ENCODE data around the gene OR13C4. TPM values are rescaled to one million over a fixed set of nuclear protein-coding genes. Genes with fewer than 3 reads are reported as not detected.

Gene OR13C4
- not detected for total RNA-seq

GRCh38 chr9:104527109-104527508 lies at the start of gene OR13C4:
Gene OR13C4, minus strand, starts transcription at chr9:104527209. Its CDS starts 0 bp downstream, at chr9:104527209.
- TF ChIP-seq EP300 (IDR thresholded peaks at IDR 0.05): no peak
- no peak for TF ChIP-seq POLR2AphosphoS5 (IDR thresholded peaks at IDR 0.05)
- TF ChIP-seq POLR2A (IDR thresholded peaks at IDR 0.05; ENCODE audit: low read depth): no peak
- TF ChIP-seq, protein P1, sequence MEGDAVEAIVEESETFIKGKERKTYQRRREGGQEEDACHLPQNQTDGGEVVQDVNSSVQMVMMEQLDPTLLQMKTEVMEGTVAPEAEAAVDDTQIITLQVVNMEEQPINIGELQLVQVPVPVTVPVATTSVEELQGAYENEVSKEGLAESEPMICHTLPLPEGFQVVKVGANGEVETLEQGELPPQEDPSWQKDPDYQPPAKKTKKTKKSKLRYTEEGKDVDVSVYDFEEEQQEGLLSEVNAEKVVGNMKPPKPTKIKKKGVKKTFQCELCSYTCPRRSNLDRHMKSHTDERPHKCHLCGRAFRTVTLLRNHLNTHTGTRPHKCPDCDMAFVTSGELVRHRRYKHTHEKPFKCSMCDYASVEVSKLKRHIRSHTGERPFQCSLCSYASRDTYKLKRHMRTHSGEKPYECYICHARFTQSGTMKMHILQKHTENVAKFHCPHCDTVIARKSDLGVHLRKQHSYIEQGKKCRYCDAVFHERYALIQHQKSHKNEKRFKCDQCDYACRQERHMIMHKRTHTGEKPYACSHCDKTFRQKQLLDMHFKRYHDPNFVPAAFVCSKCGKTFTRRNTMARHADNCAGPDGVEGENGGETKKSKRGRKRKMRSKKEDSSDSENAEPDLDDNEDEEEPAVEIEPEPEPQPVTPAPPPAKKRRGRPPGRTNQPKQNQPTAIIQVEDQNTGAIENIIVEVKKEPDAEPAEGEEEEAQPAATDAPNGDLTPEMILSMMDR (IDR thresholded peaks at IDR 0.05): no peak
- H3K27ac ChIP-seq (replicated peaks in 1 of 4): no peak within 1 kb of the TSS
- no peaks in the 10 kb centered on the region for H3K9me3 ChIP-seq
- no peak within 1 kb of the TSS for H3K4me3 ChIP-seq
- no peaks in the 10 kb centered on the region for H3K4me1 ChIP-seq
- intact Hi-C loops (cut with DNase I): no loop called here
- H3K27me3 ChIP-seq: no peaks in the 10 kb centered on the region
- no peak for DNase-seq (ENCODE audit: extremely low spot score)
- no peaks in the 10 kb centered on the region for H3K36me3 ChIP-seq

DNA sequence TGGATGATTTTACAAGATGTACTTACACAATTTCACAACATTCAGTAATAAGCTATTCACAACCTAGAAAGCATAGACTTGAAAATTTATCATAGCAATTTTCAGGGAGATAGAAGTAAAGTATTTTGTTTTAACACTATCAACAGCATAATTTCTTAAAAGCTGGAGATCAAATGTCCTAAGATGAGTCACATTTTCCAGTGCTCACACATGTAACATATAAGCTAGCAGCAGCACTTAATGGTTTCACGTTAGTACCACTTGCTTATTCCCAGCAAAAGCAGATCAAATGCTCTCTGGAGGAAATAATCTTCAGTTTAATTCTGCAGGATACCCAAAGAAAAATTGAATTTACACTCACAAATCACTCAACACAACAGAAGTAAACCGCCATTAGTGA lies 48.4 kb upstream of the OR13C4 start:
- H3K27me3 ChIP-seq: no peaks in the 10 kb centered on the region
- no peaks in the 10 kb centered on the region for H3K36me3 ChIP-seq
- no peak overlapping the region for H3K27ac ChIP-seq (replicated peaks in 1 of 4)
- intact Hi-C loops (cut with DNase I): no loop called here
- peaks cover 0 to 15% (median 10%) of the 10 kb centered on the region in 4 donors for H3K9me3 ChIP-seq
- DNase-seq (ENCODE audit: extremely low spot score): no peak
- TF ChIP-seq EP300 (IDR thresholded peaks at IDR 0.05) (no peak), POLR2AphosphoS5 (IDR thresholded peaks at IDR 0.05) (no peak), POLR2A (IDR thresholded peaks at IDR 0.05; ENCODE audit: low read depth) (no peak)
- TF ChIP-seq, protein P1 (IDR thresholded peaks at IDR 0.05): no peak
- H3K4me1 ChIP-seq: no peaks in the 10 kb centered on the region
- WGBS: 74% methylated on average over 2 of the region's 2 CpGs
- no peak overlapping the region for H3K4me3 ChIP-seq

DNA sequence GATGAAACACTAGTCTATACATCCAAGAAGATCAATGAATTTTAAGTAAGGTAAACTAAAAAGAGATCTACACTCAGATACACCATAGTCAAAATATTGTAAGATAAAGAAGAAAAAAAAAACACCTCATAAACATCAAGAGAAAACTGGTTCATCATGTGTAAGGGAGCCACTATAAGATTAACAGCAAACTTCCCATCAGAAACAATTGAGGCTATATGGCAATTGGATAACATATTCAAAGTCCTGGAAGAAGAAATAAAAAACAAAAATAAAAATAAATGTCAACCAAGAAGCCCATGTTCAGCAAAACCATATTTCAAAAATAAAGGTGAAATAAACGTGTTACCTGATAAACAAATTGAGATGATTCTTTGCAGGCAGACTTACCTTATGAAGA lies 45.6 kb upstream of the OR13C4 start:
- H3K36me3 ChIP-seq: no peaks in the 10 kb centered on the region
- intact Hi-C loops (cut with DNase I): no loop called here
- whole genome bisulfite sequencing: 70% methylated on average over 1 of the region's 1 CpG

DNA sequence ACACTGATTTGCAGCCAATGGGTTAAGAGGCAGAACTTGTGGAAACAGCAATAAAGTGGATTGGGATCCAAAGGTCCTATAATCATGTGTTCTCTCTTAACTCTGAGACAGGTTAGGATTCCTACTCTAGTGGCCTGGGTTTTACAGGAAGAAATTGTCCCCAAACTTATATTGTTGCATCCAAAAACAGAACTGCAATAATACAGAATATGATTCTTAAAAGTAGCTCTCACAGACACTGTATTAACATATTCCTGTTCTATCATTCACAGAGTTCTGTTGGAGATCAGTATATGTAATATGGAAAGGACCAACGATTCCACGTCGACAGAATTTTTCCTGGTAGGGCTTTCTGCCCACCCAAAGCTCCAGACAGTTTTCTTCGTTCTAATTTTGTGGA lies 41.9 kb upstream of the OR13C4 start, which contains the start of gene OR13C8:
TSS of gene OR13C8 (plus strand) at position 301 of the 400 bp plus-strand sequence. CDS start at position 301, 0 bp downstream.
- intact Hi-C loops (cut with DNase I): no loop called here
- Histone ChIP-seq H3K27me3 (no peaks in the 10 kb centered on the region), H3K4me1 (no peaks in the 10 kb centered on the region)

More for the DNA sequence above, 45.6 kb upstream of the OR13C4 start:
- Histone ChIP-seq H3K4me1 (no peaks in the 10 kb centered on the region), H3K9me3 (peaks cover 0 to 15% (median 10%) of the 10 kb centered on the region in 4 donors), H3K27ac (replicated peaks in 1 of 4) (no peak overlapping the region), H3K27me3 (no peaks in the 10 kb centered on the region), H3K4me3 (no peak overlapping the region)
- no peak for DNase-seq (ENCODE audit: extremely low spot score)
- no peak for TF ChIP-seq POLR2AphosphoS5 (IDR thresholded peaks at IDR 0.05)
- TF ChIP-seq EP300 (IDR thresholded peaks at IDR 0.05): no peak
- TF ChIP-seq, protein P1 (IDR thresholded peaks at IDR 0.05): no peak
- TF ChIP-seq POLR2A (IDR thresholded peaks at IDR 0.05; ENCODE audit: low read depth): no peak

More for the DNA sequence above, 41.9 kb upstream of the OR13C4 start, which contains the start of gene OR13C8:
- no peaks in the 10 kb centered on the region for H3K36me3 ChIP-seq
- 94% methylated on average over 4 of the region's 4 CpGs for WGBS
- H3K4me3 ChIP-seq: no peak within 1 kb of the TSS
- TF ChIP-seq, protein P1 (IDR thresholded peaks at IDR 0.05): no peak
- TF ChIP-seq POLR2AphosphoS5 (IDR thresholded peaks at IDR 0.05) (no peak), POLR2A (IDR thresholded peaks at IDR 0.05; ENCODE audit: low read depth) (no peak), EP300 (IDR thresholded peaks at IDR 0.05) (no peak)
- no peak for DNase-seq (ENCODE audit: extremely low spot score)
- peaks cover 0 to 15% (median 10%) of the 10 kb centered on the region in 4 donors for H3K9me3 ChIP-seq
- no peak within 1 kb of the TSS for H3K27ac ChIP-seq (replicated peaks in 1 of 4)

All from esophagus muscularis mucosa (tissue), 4 donors.